ENCODE results near the gene EPSTI1. TPM values are rescaled to one million over a fixed set of nuclear protein-coding genes. Genes with fewer than 3 reads are reported as not detected.

EPSTI1 gene
- total RNA-seq, 1 experiment from 2014 or later: not detected

- CTCF ChIA-PET: interaction anchor here (0.6 to 2.5 kb wide), 22 partner anchors 11 to 836 kb away, joined by 3 to 14 read pairs (median 5); no protein-coding TSS in a partner anchor
- no peaks in the 10 kb centered on the region for H3K27me3 Mint-ChIP-seq (ENCODE audit: insufficient read depth, unreplicated experiment)
- DNase-seq (ENCODE audit: unreplicated experiment): no peak
- H3K36me3 Mint-ChIP-seq (ENCODE audit: insufficient read depth, unreplicated experiment): no peaks in the 10 kb centered on the region
- BruUV-seq (replicated peaks): no TSS peak
- peak overlapping the region; percentile 5 for H3K27ac Mint-ChIP-seq (ENCODE audit: low read depth, unreplicated experiment)
- intact Hi-C loops (cut with micrococcal nuclease): loop anchor here (2.0 to 10.0 kb wide), 6 partner anchors 28 to 906 kb away; partner anchors contain the start of genes CCDC122, ENOX1 and LACC1
- peaks cover 59% of the 10 kb centered on the region for H3K4me1 Mint-ChIP-seq (ENCODE audit: insufficient read depth, unreplicated experiment)
- no peak for TF ChIP-seq CTCF (IDR thresholded peaks at IDR 0.05; ENCODE audit: unreplicated experiment)
- H3K4me3 Mint-ChIP-seq (ENCODE audit: unreplicated experiment): no peak overlapping the region
- POLR2A ChIA-PET: no interaction called here
- no peaks in the 10 kb centered on the region for H3K9me3 Mint-ChIP-seq (ENCODE audit: unreplicated experiment)
Observed at GRCh38 chr13:42968906-42969305, 23.1 kb downstream of the EPSTI1 start.

GRCh38 chr13:42967660-42968059 lies 24.4 kb downstream of the EPSTI1 start:
- H3K27ac Mint-ChIP-seq (ENCODE audit: low read depth, unreplicated experiment): no peak overlapping the region
- H3K9me3 Mint-ChIP-seq (ENCODE audit: unreplicated experiment): no peaks in the 10 kb centered on the region
- CTCF ChIA-PET: interaction anchor here (0.5 to 1.2 kb wide), 3 partner anchors 307 to 1092 kb away, joined by 3 to 4 read pairs (median 3); no protein-coding TSS in a partner anchor
- H3K4me3 Mint-ChIP-seq (ENCODE audit: unreplicated experiment): no peak overlapping the region
- DNase-seq (ENCODE audit: unreplicated experiment): peak; percentile 54
- no peaks in the 10 kb centered on the region for H3K27me3 Mint-ChIP-seq (ENCODE audit: insufficient read depth, unreplicated experiment)
- H3K36me3 Mint-ChIP-seq (ENCODE audit: insufficient read depth, unreplicated experiment): no peaks in the 10 kb centered on the region
- BruUV-seq (replicated peaks): no TSS peak
- no peak for TF ChIP-seq CTCF (IDR thresholded peaks at IDR 0.05; ENCODE audit: unreplicated experiment)
- intact Hi-C loops (cut with micrococcal nuclease): loop anchor here (2.0 to 10.0 kb wide), 6 partner anchors 29 to 907 kb away; partner anchors contain the start of genes CCDC122, ENOX1 and LACC1
- peaks cover 59% of the 10 kb centered on the region for H3K4me1 Mint-ChIP-seq (ENCODE audit: insufficient read depth, unreplicated experiment)
- POLR2A ChIA-PET: interaction anchor here (0.9 to 1.3 kb wide), 3 partner anchors 11 to 87 kb away, joined by 3 to 5 read pairs (median 3); no protein-coding TSS in a partner anchor

GRCh38 chr13:42965281-42965680 lies 26.8 kb downstream of the EPSTI1 start:
- Mint-ChIP-seq H3K27ac (ENCODE audit: low read depth, unreplicated experiment) (no peak overlapping the region), H3K9me3 (ENCODE audit: unreplicated experiment) (no peaks in the 10 kb centered on the region), H3K27me3 (ENCODE audit: insufficient read depth, unreplicated experiment) (no peaks in the 10 kb centered on the region), H3K36me3 (ENCODE audit: insufficient read depth, unreplicated experiment) (no peaks in the 10 kb centered on the region), H3K4me3 (ENCODE audit: unreplicated experiment) (no peak overlapping the region), H3K4me1 (ENCODE audit: insufficient read depth, unreplicated experiment) (peaks cover 37% of the 10 kb centered on the region)
- DNase-seq (ENCODE audit: unreplicated experiment): no peak
- TF ChIP-seq CTCF (IDR thresholded peaks at IDR 0.05; ENCODE audit: unreplicated experiment): no peak
- POLR2A ChIA-PET: interaction anchor here (0.6 kb wide), 1 partner anchor 70 kb away, joined by 3 read pairs; no protein-coding TSS in a partner anchor
- BruUV-seq (replicated peaks): no TSS peak
- intact Hi-C loops (cut with micrococcal nuclease): loop anchor here (5.0 to 10.0 kb wide), 3 partner anchors 300 to 910 kb away; partner anchors contain the start of genes CCDC122, ENOX1 and LACC1
- CTCF ChIA-PET: no interaction called here

GRCh38 chr13:42964761-42965161 lies 27.3 kb downstream of the EPSTI1 start:
- no peak overlapping the region for H3K4me3 Mint-ChIP-seq (ENCODE audit: unreplicated experiment)
- POLR2A ChIA-PET: interaction anchor here (0.6 kb wide), 1 partner anchor 9 kb away, joined by 3 read pairs; no protein-coding TSS in a partner anchor
- intact Hi-C loops (cut with micrococcal nuclease): loop anchor here (5.0 to 10.0 kb wide), 3 partner anchors 300 to 910 kb away; partner anchors contain the start of genes CCDC122, ENOX1 and LACC1
- H3K4me1 Mint-ChIP-seq (ENCODE audit: insufficient read depth, unreplicated experiment): peaks cover 33% of the 10 kb centered on the region
- CTCF ChIA-PET: no interaction called here
- no peaks in the 10 kb centered on the region for H3K36me3 Mint-ChIP-seq (ENCODE audit: insufficient read depth, unreplicated experiment)
- no peaks in the 10 kb centered on the region for H3K27me3 Mint-ChIP-seq (ENCODE audit: insufficient read depth, unreplicated experiment)
- H3K9me3 Mint-ChIP-seq (ENCODE audit: unreplicated experiment): no peaks in the 10 kb centered on the region
- BruUV-seq (replicated peaks): no TSS peak
- no peak overlapping the region for H3K27ac Mint-ChIP-seq (ENCODE audit: low read depth, unreplicated experiment)
- TF ChIP-seq CTCF (IDR thresholded peaks at IDR 0.05; ENCODE audit: unreplicated experiment): no peak
- no peak for DNase-seq (ENCODE audit: unreplicated experiment)
